PC-3 (cell line): ENCODE measurements around the gene OR1F1.

Experiments
- EZH2 ChIP-seq: fragments of 300-600 bp; sonication (generic); IDR thresholded peaks from one replicate; pipeline ENCODE4 v1.6.1; 2017; ENCODE audit warnings: antibody characterized with exemption, mild to moderate bottlenecking, low read length; ENCODE audit not compliant: unreplicated experiment
- EZH2phosphoT487 ChIP-seq: fragments of 300-600 bp; sonication (generic); IDR thresholded peaks from 2 replicates; pipeline ENCODE4 v1.6.1; 2018; ENCODE audit warnings: mild to moderate bottlenecking, antibody characterized with exemption, low read length, borderline replicate concordance
- TF ChIP-seq, protein P1 (sequence below): fragments of 300-600 bp; sonication (generic); conservative IDR thresholded peaks from 2 replicates; pipeline ENCODE4 v1.5.1; 2017; ENCODE audit warnings: antibody characterized with exemption, low read depth, mild to moderate bottlenecking, low read length

DNA sequence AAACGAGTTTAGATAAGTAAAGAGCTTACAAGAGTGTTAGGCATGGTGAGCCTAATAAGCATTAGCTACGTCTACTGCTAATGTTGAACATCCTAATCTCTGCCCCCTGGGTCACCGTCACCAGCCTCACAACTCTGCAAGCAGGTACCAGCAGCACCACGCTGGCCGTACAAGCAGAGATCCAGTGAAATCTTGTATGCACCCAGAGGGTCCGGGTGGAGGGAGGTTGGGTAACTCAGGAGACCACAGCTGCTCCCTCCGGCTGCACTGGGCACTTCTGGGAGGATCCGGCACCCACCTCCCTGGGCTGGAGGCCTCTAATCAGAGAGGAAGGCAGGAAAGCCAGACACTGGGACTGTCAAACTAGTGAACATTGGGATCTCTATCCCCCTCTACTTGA is 8.4 kb upstream of the OR1F1 start:
- TF ChIP-seq, protein P1, sequence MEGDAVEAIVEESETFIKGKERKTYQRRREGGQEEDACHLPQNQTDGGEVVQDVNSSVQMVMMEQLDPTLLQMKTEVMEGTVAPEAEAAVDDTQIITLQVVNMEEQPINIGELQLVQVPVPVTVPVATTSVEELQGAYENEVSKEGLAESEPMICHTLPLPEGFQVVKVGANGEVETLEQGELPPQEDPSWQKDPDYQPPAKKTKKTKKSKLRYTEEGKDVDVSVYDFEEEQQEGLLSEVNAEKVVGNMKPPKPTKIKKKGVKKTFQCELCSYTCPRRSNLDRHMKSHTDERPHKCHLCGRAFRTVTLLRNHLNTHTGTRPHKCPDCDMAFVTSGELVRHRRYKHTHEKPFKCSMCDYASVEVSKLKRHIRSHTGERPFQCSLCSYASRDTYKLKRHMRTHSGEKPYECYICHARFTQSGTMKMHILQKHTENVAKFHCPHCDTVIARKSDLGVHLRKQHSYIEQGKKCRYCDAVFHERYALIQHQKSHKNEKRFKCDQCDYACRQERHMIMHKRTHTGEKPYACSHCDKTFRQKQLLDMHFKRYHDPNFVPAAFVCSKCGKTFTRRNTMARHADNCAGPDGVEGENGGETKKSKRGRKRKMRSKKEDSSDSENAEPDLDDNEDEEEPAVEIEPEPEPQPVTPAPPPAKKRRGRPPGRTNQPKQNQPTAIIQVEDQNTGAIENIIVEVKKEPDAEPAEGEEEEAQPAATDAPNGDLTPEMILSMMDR: no peak
- TF ChIP-seq EZH2 (no peak), EZH2phosphoT487 (no peak)
